ENCODE measurements around the gene PTCH1.

GRCh38 chr9:95510709-95511615 lies 5.8 kb downstream of the PTCH1 start:
- TF ChIP-seq CTCF (IDR thresholded peaks at IDR 0.05; ENCODE audit: poor library complexity) (no peak), EZH2 (IDR thresholded peaks at IDR 0.05; ENCODE audit: borderline replicate concordance) (no peak)

Data from hepatocyte (in vitro differentiated cells).